Activated effector memory CD4-positive, alpha-beta T cell treated with Interleukin-2 at 50 U/mL for 16 hours (primary cell): Measurements from ENCODE around the gene CPNE9.

Experiments used
- DNase-seq: peaks from one replicate; pipeline ENCODE4 v3.0.0-alpha.2; 2020

CPNE9 gene

DNA sequence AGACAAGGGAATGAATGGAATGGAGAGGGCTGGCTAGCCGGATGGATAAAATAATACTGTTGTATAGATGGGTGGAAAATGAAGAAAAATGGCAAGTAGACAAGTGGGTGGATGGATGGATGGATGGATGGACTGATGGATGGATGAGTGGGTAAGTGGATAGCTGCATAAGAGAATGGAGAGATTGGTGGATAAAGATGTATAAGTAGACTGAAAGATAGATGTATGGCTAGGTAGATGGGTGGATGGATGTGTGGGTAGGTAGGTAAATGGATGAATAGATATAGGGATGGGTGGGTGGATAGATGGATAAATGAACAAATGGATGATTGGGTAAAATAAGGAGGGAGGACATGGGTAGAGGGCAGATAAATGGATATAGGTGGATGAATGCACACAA lies 13.9 kb downstream of the CPNE9 start:
- DNase-seq, result no peak

DNA sequence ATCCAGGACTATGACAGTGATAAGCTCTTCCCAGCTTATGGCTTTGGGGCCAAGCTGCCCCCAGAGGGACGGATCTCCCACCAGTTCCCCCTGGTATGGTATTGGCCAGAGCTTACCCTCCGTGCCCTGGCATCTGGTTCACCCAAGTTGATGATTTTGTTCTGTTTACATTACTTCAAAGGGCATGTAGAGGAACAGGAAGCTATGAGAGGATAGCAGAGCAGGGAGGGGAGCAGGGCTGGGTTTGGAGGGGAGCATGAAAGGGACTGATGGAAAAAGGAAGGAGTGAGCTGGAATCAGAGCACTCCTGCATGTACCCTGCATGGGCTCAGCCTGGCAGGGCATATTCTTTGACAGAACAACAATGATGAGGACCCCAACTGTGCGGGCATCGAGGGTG lies 14.5 kb downstream of the CPNE9 start:
- DNase-seq, result no peak

- no peak for DNase-seq
Observed at GRCh38 chr3:9721015-9721699, 17.5 kb downstream of the CPNE9 start.

DNA sequence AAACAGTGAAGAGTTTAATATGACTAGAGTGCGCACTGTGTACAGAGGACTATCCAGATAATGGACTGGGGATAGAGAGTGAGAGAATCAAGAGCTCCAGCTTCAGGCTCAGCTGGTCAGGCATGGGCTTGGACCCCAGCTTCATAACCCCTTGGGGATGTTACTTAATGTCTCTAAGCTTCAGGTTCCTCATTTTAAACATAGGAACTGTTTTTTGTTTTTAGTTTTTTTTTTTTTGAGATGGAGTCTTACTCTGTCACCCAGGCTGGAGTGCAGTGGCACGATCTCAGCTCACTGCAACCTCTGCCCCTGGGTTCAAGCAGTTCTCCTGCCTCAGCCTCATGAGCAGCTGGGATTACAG lies 18.0 kb downstream of the CPNE9 start:
- no peak for DNase-seq

DNA sequence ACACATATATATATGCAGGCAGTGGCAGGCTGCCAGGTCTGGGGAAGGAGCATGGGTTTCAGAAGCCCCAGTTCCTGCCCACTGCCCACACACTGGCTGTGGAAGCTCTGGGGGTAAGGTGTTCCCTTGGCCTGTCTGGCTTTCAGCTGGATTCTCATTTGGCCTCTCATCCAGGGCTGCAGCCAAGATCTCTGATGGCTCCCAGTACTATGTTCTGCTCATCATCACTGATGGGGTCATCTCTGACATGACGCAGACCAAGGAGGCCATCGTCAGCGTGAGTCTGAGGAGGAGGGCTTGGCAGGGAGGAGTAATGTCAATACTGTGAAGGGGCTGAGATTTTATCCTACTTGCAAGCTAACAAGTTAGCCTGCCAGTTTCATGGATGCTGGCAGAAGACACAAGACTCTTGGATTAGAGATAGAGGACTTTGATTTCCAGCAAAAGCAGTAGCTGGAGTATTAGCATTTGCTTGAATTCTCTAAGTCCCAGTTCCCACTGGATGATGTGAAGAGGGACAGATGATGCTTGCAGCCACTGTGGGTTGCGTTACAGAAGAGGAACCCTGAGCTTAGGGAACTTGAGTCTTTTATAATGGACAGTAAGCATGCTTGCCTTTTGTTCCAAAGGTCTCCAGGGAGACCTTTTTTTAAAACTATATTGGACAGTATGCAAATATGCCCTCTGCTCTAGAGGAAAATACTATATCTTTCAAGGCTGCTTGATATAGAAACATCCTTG lies 22.3 kb downstream of the CPNE9 start:
- no peak for DNase-seq

- DNase-seq, result peak; percentile 38
Observed at GRCh38 chr3:9727041-9727595, 23.5 kb downstream of the CPNE9 start.

DNA sequence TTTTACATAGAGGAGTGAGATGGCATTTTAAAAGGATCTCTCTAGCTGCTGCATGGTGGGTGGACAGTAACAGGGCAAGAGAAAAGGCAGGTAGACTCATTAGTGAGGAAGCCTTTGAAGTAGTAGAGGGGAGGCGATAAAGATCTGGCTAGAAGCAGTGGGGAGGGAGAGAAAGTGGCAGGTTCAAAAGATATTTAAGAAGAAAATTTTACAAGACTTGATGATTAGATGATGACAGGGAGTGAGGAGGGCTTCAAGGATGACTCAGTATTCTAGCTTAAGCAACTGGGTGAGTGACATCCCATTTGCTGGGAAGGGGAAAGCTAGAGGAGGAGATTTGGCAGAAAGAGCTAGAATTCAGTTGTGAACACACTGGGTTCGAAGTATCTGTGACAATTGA lies 24.1 kb downstream of the CPNE9 start:
- DNase-seq, result no peak

DNA sequence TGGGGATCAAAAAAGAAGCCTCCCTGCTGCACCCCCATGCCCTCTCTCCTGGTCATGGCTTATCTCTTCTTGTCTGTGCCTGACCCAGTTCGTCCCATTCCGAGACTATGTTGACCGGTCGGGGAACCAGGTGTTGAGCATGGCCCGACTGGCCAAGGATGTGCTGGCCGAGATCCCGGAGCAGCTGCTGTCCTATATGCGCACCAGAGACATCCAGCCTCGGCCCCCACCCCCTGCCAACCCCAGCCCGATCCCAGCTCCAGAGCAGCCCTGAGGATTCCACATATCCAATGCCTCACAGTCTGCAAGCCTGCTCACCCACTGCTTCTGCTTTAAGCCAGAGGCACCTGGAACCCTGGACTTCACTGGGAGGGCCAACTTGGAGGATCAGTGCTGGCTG lies 25.8 kb downstream of the CPNE9 start:
- DNase-seq, result no peak

- DNase-seq, result no peak
Observed at GRCh38 chr3:9730657-9731205, 27.1 kb downstream of the CPNE9 start.

GRCh38 chr3:9731206-9732079 lies 27.8 kb downstream of the CPNE9 start, which contains the start of gene BRPF1:
BRPF1 (plus strand) TSS chr3:9731735; CDS start chr3:9734141, 2,406 bp downstream.
- DNase-seq, result peak; percentile 100

DNA sequence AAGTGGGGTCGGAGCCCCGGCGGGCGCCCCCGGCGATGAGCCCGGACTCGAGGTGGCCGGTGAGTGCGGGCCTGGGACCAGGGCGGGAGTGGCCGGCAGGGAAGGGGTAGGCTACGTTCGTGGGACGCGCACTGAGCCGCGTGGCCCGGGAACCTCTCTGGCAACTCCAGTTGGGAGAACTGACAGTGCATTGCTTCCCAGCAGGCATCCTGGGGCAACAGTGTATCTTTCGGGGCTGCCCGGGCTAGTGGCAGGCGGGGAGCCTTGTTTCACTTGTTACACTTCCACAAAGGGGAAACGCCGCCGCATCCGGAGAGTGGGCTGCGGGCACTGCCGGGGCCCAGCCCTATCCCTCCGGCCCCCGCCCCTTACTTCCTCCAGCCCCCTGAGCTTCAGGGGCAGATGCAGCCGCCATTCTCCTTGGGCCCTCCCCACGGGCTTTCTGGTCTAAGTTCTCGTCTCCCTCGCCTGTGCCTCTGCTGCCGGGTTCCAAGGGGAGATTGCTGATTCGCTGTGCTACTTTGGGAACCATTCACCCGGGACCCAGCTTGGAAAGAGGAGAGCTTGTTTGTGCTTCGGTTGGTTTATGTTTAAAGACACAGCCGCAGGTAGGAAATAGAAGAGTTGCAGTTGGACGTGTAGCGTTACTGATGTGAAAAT lies 28.6 kb downstream of the CPNE9 start:
- DNase-seq, result peak; percentile 32

- DNase-seq, result no peak
Observed at GRCh38 chr3:9732740-9733115, 29.1 kb downstream of the CPNE9 start.

DNA sequence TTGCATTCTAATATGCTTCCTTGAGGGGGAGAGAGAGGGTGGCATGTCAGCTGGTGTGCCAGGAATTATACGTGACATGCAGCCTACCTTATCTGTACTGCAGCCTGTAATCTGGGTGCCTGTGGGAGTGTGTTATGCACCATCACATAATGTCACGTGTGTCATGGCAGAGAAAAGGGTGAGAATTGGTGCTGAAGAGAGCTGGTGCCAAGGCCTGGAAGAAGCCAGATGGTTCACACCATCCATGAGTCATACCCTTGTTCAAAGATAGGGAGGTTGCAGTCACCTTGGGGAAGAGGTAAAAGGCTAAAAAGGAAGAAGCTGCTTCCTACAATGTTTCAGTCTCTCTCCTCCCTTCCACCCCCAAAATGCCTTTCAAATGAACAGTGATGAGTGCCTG lies 33.2 kb downstream of the CPNE9 start:
- DNase-seq, result no peak

DNA sequence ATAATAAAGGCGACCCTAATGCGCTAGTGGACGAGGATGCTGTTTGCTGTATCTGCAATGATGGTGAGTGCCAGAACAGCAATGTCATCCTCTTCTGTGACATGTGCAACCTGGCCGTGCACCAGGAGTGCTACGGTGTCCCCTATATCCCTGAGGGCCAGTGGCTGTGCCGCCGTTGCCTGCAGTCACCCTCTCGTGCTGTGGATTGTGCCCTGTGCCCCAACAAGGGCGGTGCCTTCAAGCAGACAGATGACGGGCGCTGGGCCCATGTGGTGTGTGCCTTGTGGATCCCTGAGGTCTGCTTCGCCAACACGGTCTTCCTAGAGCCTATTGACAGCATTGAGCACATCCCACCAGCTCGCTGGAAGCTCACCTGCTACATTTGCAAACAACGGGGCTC lies 35.5 kb downstream of the CPNE9 start:
- DNase-seq, result no peak

DNA sequence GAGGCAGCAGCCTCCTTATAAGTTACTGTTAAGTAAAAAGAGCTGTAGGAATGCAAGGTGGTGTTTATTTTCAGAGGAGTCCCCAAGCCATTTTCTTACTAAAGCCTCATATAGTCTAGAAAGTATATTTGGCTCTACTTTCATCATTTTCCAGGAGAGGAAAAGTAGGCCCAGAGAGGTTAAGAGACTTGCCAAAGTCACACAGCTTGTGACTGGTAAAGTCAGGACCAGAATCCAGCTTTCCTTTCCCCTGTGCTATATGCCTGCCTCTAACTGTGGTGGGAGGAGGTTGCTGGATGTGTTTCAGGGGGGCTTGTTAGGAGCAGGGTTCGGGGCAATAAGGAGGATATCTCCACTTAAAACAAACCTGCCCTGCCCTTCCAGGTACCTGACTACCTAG lies 38.9 kb downstream of the CPNE9 start:
- no peak for DNase-seq

GRCh38 chr3:9743548-9743947 lies 39.9 kb downstream of the CPNE9 start:
- no peak for DNase-seq

DNA sequence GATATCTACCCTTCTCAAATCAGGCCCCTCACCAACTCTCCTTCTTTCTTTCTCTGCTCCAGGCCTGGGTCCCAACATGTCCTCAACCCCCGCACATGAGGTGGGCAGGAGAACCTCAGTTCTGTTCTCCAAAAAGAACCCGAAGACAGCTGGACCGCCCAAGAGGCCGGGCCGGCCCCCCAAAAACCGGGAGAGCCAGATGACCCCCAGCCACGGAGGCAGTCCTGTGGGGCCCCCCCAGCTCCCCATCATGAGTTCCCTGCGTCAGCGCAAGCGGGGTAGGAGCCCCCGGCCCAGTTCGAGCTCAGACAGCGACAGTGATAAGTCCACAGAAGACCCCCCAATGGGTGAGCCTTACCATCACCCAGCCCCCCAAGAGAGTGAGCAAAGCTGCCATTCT lies 40.5 kb downstream of the CPNE9 start:
- no peak for DNase-seq

DNA sequence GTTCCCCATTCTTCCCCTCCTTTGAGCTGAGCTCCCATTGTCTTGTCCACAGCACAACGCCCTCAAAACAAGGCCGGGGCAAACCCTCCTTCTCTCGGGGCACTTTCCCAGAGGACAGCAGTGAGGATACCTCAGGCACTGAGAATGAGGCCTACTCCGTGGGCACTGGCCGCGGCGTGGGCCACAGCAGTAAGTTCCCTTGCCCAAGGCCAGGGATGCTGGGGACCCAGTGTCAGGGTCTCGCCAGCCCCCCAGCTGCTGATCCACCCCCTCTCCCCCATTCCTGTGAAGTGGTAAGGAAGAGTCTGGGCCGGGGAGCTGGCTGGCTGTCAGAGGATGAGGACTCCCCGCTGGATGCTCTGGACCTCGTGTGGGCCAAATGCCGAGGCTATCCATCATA lies 41.9 kb downstream of the CPNE9 start:
- no peak for DNase-seq

DNA sequence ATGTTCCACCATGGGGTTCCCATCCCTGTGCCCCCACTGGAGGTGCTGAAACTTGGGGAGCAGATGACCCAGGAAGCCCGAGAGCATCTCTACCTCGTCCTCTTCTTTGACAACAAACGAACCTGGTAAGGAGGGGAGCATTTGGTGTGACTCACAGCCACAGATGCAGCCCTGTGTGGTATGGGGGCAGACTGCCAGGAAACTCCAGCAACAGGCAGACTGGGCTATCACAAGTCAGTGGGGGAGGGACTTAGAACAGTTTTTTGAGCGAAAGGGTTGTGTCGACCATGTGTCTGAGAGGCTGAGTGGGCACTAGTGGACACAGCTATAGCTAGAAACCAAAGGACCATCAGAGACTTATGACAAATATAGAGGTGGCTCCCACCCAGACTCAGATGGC lies 42.7 kb downstream of the CPNE9 start:
- DNase-seq, result no peak

- DNase-seq, result no peak
Observed at GRCh38 chr3:9747267-9747666, 43.6 kb downstream of the CPNE9 start.

- no peak for DNase-seq
Observed at GRCh38 chr3:9748031-9748430, 44.4 kb downstream of the CPNE9 start.

DNA sequence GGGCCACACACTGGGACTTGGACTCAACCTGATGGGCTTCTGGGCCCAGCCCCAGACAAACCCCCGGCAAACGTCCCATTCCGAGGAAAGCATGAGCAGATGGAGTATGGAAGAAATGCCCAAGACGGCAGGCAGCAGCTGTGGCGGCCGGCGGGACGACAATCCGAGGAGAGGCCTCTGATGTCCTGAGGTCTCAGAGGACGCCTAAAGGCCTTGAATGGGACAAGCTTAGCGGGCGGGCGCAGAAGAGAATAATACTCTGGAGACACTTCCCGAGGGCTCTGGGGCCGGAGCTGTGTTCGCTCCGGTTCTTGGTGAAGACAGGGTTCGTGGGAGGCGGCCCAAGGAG lies 45.6 kb downstream of the CPNE9 start:
- no peak for DNase-seq
